Trophoblast cell (in vitro differentiated cells and primary cell): Measurements from ENCODE around the gene CARD10.
A peak's percentile ranks its signal among the peaks of the same experiment; 100 is the strongest.
"Not testable (repeated sequence)": the region's sequence is repeated elsewhere in the genome, so short reads cannot be mapped to it uniquely, and the experiment has no call there.

Experiments used
- DNase-seq, 2 donors: peaks; one replicate each; pipeline ENCODE4 v3.0.0-alpha.2; 2016
- H2AFZ ChIP-seq: 2 replicates; pipeline ENCODE4 v1.6.1; 2013; ENCODE audit warnings: low read length, moderate library complexity, mild to moderate bottlenecking; ENCODE audit not compliant: insufficient read depth, poor library complexity
- H2AK5ac ChIP-seq: 2 replicates; pipeline ENCODE4 v1.6.1; 2013; ENCODE audit warnings: mild to moderate bottlenecking, low read length
- H2BK120ac ChIP-seq: 2 replicates; pipeline ENCODE4 v1.6.1; 2013; ENCODE audit warnings: low read length, mild to moderate bottlenecking, moderate library complexity; ENCODE audit not compliant: insufficient read depth, poor library complexity
- H2BK12ac ChIP-seq: 2 replicates; pipeline ENCODE4 v1.6.1; 2013; ENCODE audit warnings: mild to moderate bottlenecking, low read length, moderate library complexity
- H2BK5ac ChIP-seq: 2 replicates; pipeline ENCODE4 v1.6.1; 2013; ENCODE audit warnings: low read length, low read depth, moderate library complexity, mild to moderate bottlenecking; ENCODE audit not compliant: poor library complexity
- H3K14ac ChIP-seq: 2 replicates; pipeline ENCODE4 v1.6.1; 2013; ENCODE audit warnings: mild to moderate bottlenecking, low read length
- H3K18ac ChIP-seq: 2 replicates; pipeline ENCODE4 v1.6.1; 2013; ENCODE audit warnings: mild to moderate bottlenecking, low read length
- H3K23ac ChIP-seq: 2 replicates; pipeline ENCODE4 v1.6.1; 2013; ENCODE audit warnings: low read length
- H3K27ac ChIP-seq: 2 replicates; pipeline ENCODE4 v1.5.1; 2013; ENCODE audit warnings: low read depth, mild to moderate bottlenecking, inconsistent platforms, low read length, moderate library complexity
- H3K27me3 ChIP-seq: 2 replicates; pipeline ENCODE4 v1.6.1; 2013; ENCODE audit warnings: inconsistent platforms, mild to moderate bottlenecking, low read length, moderate library complexity; ENCODE audit not compliant: insufficient read depth
- H3K36me3 ChIP-seq, 2 experiments: 1 replicate in 1 of 2; 2 replicates in 1 of 2; pipeline ENCODE4 v1.6.1; 2013; ENCODE audit warnings: low read length in 2 of 2, mild to moderate bottlenecking in 2 of 2, moderate library complexity in 1 of 2; ENCODE audit not compliant: insufficient read depth in 2 of 2, control insufficient read depth in 1 of 2
- H3K4ac ChIP-seq: 2 replicates; pipeline ENCODE4 v1.6.1; 2013; ENCODE audit warnings: low read depth, mild to moderate bottlenecking, low read length, moderate library complexity
- H3K4me1 ChIP-seq, 2 experiments: 1 replicate in 1 of 2; 2 replicates in 1 of 2; pipeline ENCODE4 v1.6.1; 2013; ENCODE audit warnings: low read length in 2 of 2, mild to moderate bottlenecking in 2 of 2, moderate library complexity in 1 of 2; ENCODE audit not compliant: insufficient read depth in 2 of 2, control insufficient read depth in 1 of 2
- H3K4me2 ChIP-seq: 2 replicates; pipeline ENCODE4 v1.6.1; 2013; ENCODE audit warnings: inconsistent platforms, mild to moderate bottlenecking, low read length, moderate library complexity
- H3K4me3 ChIP-seq: 2 replicates; pipeline ENCODE4 v1.5.1; 2013; ENCODE audit warnings: mild to moderate bottlenecking, low read depth, low read length, inconsistent platforms
- H3K79me1 ChIP-seq: one replicate; pipeline ENCODE4 v1.6.1; 2013; ENCODE audit warnings: low read length
- H3K79me2 ChIP-seq: 2 replicates; pipeline ENCODE4 v1.6.1; 2013; ENCODE audit warnings: low read length, mild to moderate bottlenecking; ENCODE audit not compliant: control insufficient read depth, insufficient read depth, poor library complexity
- H3K9ac ChIP-seq: 2 replicates; pipeline ENCODE4 v1.6.1; 2013; ENCODE audit warnings: mild to moderate bottlenecking, low read length
- H3K9me3 ChIP-seq: 2 replicates; pipeline ENCODE4 v1.6.1; 2013; ENCODE audit warnings: low read depth, mild to moderate bottlenecking, control low read depth, inconsistent platforms, low read length; ENCODE audit not compliant: insufficient read depth
- H4K12ac ChIP-seq: 2 replicates; pipeline ENCODE4 v1.6.1; 2013; ENCODE audit warnings: low read depth, mild to moderate bottlenecking, low read length, moderate library complexity
- H4K8ac ChIP-seq: 2 replicates; pipeline ENCODE4 v1.6.1; 2013; ENCODE audit warnings: low read depth, mild to moderate bottlenecking, low read length, moderate library complexity
- H4K91ac ChIP-seq: one replicate; pipeline ENCODE4 v1.6.1; 2013; ENCODE audit warnings: low read depth, mild to moderate bottlenecking, low read length, moderate library complexity
- WGBS: extraction: QIAGEN DNeasy Blood & Tissue Kit; methylation state at CpG from one replicate; pipeline ENCODE4 v1.1.7; 2013; ENCODE audit warnings: missing lambda C conversion rate; ENCODE audit not compliant: insufficient read length, insufficient coverage; ENCODE audit errors: extremely low coverage; 5-methylcytosine and 5-hydroxymethylcytosine counted together

The CARD10 gene

GRCh38 chr22:37527081-37527752, 8.0 kb upstream of the CARD10 start:
- not testable (repeated sequence) for H2BK120ac ChIP-seq, H3K27ac ChIP-seq, H3K9ac ChIP-seq, H3K4me3 ChIP-seq, H2AFZ ChIP-seq, H3K36me3 ChIP-seq, H3K23ac ChIP-seq, H3K14ac ChIP-seq, H3K27me3 ChIP-seq, H4K8ac ChIP-seq, H3K18ac ChIP-seq, H2BK5ac ChIP-seq, H3K4me2 ChIP-seq, H4K91ac ChIP-seq, H3K4ac ChIP-seq, H3K79me1 ChIP-seq, H2BK12ac ChIP-seq, H3K79me2 ChIP-seq, H3K9me3 ChIP-seq, H4K12ac ChIP-seq
- no CpG with 5 or more reads among the region's 9 CpGs for WGBS
- Histone ChIP-seq H3K4me1 (peaks cover 8 to 15% of the 10 kb centered on the region in 2 experiments), H2AK5ac (peak overlapping the region; percentile 49)
- DNase-seq: peak in 1 of 2 donors; percentile 25

DNA sequence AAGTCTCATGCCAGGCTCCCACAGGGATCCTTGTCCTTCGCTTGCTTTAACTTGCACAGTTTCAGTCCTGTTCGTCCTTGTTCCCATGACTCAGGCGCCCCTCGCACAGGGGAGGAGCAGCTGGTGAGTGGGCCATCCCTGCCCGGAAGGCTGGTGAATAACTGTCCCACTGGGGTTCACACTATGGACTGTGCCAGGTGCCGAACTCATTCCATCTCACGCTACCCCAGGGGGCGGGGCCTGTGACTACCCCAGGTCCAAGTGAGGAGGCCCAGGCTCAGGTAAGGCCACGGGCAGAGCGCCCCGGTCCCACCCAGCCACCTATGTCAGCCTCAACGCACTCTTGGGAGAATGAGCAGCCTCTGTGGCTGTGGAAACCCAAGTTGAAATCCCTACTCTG, 7.2 kb upstream of the CARD10 start:
- Histone ChIP-seq H3K9ac (no peak overlapping the region), H4K91ac (peak overlapping the region; percentile 18), H3K4ac (no peak overlapping the region), H3K9me3 (no peaks in the 10 kb centered on the region), H2AK5ac (peak overlapping the region; percentile 31), H2AFZ (no peak overlapping the region), H2BK120ac (peak overlapping the region; percentile 23), H3K4me3 (no peak overlapping the region), H3K79me2 (peaks cover 2% of the 10 kb centered on the region), H3K27ac (no peak overlapping the region), H4K8ac (no peak overlapping the region), H3K27me3 (no peaks in the 10 kb centered on the region), H3K23ac (no peak overlapping the region), H3K18ac (no peak overlapping the region), H3K14ac (no peak overlapping the region), H3K4me2 (no peak overlapping the region), H3K79me1 (peaks cover 6% of the 10 kb centered on the region), H3K36me3 (no peaks in the 10 kb centered on the region), H3K4me1 (peaks cover 8 to 15% of the 10 kb centered on the region in 2 experiments), H2BK5ac (no peak overlapping the region), H2BK12ac (peak overlapping the region; percentile 51), H4K12ac (no peak overlapping the region)
- WGBS: no CpG with 5 or more reads among the region's 12 CpGs
- DNase-seq: no peak

- no peaks in the 10 kb centered on the region for H3K27me3 ChIP-seq
- H3K79me2 ChIP-seq: peaks cover 2% of the 10 kb centered on the region
- peaks cover 2% of the 10 kb centered on the region for H3K9me3 ChIP-seq
- H3K79me1 ChIP-seq: peaks cover 6% of the 10 kb centered on the region
- no peak overlapping the region for H3K27ac ChIP-seq
- H3K4me1 ChIP-seq: peaks cover 8 to 15% of the 10 kb centered on the region in 2 experiments
- peak overlapping the region; percentile 4 for H3K4me2 ChIP-seq
- H4K12ac ChIP-seq: no peak overlapping the region
- H3K14ac ChIP-seq: no peak overlapping the region
- no peak overlapping the region for H2AK5ac ChIP-seq
- no peak overlapping the region for H3K18ac ChIP-seq
- H3K4me3 ChIP-seq: no peak overlapping the region
- DNase-seq: no peak
- no peak overlapping the region for H3K9ac ChIP-seq
- no peaks in the 10 kb centered on the region for H3K36me3 ChIP-seq
- H3K4ac ChIP-seq: no peak overlapping the region
- H2AFZ ChIP-seq: no peak overlapping the region
- no peak overlapping the region for H2BK120ac ChIP-seq
- H4K91ac ChIP-seq: peak overlapping the region; percentile 18
- no peak overlapping the region for H2BK12ac ChIP-seq
- no CpG with 5 or more reads among the region's 7 CpGs for whole genome bisulfite sequencing
- H2BK5ac ChIP-seq: no peak overlapping the region
- H3K23ac ChIP-seq: no peak overlapping the region
- H4K8ac ChIP-seq: no peak overlapping the region
Measured at GRCh38 chr22:37525746-37526350, 6.6 kb upstream of the CARD10 start.

DNA sequence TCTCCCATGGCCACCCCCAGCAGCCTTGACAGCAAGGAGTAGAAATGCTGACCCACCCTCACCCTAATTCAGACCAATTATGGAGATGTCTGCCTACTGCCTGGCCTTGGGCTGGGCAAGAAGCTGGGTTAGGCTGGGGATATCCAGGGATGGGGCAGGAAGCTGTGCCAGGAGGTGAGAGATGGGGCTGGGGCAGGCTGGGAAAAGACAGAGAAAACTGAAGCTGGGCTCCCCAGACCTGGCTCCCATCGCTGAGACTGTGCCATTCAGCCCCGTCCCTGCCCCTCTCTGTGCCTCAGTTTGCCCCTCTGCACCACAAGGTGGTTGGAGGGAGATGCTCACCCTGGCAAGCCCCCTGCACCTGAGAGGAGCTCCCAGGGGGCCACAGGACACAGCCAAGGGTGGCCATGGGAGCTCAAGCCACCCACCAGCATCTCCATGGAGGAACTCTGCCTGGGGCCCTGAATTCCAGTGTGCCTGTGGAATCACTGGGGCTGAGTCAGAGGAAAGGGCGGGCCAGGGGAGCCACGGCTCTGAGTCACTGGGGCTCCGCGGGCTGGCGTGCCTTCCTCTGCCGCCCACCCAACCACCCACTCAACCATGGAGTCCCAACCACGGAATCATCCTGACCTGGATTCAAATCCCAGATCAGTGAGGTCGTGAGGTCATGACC, 6.0 kb upstream of the CARD10 start:
- Histone ChIP-seq H4K8ac (peak overlapping the region; percentile 73), H4K12ac (peak overlapping the region; percentile 28), H3K4me3 (no peak overlapping the region), H3K4me1 (peaks cover 8 to 15% of the 10 kb centered on the region in 2 experiments), H2AK5ac (peak overlapping the region; percentile 92), H3K79me2 (peaks cover 2% of the 10 kb centered on the region), H3K79me1 (peaks cover 6% of the 10 kb centered on the region), H3K27me3 (no peaks in the 10 kb centered on the region), H3K9ac (no peak overlapping the region), H2BK120ac (peak overlapping the region; percentile 35), H3K4ac (peak overlapping the region; percentile 29), H2AFZ (no peak overlapping the region), H3K23ac (no peak overlapping the region), H4K91ac (peak overlapping the region; percentile 77), H2BK12ac (peak overlapping the region; percentile 74), H3K18ac (peak overlapping the region; percentile 35), H3K4me2 (peak overlapping the region; percentile 49), H3K36me3 (no peaks in the 10 kb centered on the region), H3K14ac (peak overlapping the region; percentile 68), H3K27ac (peak overlapping the region; percentile 9), H2BK5ac (no peak overlapping the region), H3K9me3 (peaks cover 2% of the 10 kb centered on the region)
- DNase-seq: peak; percentile 91 to 95
- WGBS: no CpG with 5 or more reads among the region's 10 CpGs
